Fibroblast of skin of scalp (primary cell): ENCODE results near the gene ZNF568. TPM values are rescaled to one million over a fixed set of nuclear protein-coding genes. Genes with fewer than 3 reads are reported as not detected.

Experiments used
- DNase-seq: peaks from one replicate; pipeline ENCODE4 v3.0.0-alpha.2; 2013
- polyA plus RNA-seq, 2 experiments: library from polyadenylated mRNA; unstranded; fragments of 120-200 nt; gene quantifications; one replicate each; pipeline ENCODE4 v1.2.1, GENCODE V29; 2013; ENCODE audit not compliant: insufficient read length in 2 of 2

The ZNF568 gene
- polyA plus RNA-seq (2013, experiment 1 of 2; ENCODE audit: insufficient read length) = 8.6 TPM
- polyA plus RNA-seq (2013, experiment 2 of 2; ENCODE audit: insufficient read length) = 8.9 TPM

GRCh38 chr19:36915992-36916830, at the start of gene ZNF568, which contains the start of gene ZNF829:
ZNF568 (plus strand) TSS chr19:36916332; CDS start chr19:36922771, 6,439 bp downstream.
ZNF829 (minus strand) TSS chr19:36916291; CDS start chr19:36915167, 1,124 bp downstream.
- peak; percentile 91 for DNase-seq

DNA sequence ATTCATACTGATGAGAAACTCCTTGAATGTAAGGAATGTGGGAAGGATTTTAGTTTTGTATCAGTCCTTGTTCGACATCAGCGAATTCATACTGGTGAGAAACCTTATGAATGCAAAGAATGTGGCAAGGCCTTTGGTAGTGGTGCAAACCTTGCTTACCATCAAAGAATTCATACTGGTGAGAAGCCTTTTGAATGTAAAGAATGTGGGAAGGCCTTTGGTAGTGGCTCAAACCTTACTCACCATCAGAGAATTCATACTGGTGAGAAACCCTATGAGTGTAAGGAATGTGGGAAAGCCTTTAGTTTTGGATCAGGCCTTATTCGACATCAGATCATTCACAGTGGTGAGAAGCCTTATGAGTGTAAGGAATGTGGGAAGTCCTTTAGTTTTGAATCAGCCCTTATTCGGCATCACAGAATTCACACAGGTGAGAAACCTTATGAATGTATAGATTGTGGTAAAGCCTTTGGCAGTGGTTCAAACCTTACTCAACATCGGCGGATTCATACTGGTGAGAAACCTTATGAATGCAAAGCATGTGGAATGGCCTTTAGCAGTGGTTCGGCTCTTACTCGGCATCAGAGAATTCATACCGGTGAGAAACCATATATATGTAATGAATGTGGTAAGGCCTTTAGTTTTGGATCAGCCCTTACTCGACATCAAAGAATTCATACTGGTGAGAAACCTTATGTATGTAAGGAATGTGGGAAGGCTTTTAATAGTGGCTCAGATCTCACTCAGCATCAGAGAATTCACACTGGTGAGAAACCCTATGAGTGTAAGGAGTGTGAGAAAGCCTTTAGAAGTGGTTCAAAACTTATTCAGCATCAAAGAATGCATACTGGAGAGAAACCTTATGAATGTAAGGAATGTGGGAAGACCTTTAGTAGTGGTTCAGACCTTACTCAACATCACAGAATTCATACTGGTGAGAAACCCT, 38.9 kb upstream of the ZNF568 start:
- DNase-seq = no peak

DNA sequence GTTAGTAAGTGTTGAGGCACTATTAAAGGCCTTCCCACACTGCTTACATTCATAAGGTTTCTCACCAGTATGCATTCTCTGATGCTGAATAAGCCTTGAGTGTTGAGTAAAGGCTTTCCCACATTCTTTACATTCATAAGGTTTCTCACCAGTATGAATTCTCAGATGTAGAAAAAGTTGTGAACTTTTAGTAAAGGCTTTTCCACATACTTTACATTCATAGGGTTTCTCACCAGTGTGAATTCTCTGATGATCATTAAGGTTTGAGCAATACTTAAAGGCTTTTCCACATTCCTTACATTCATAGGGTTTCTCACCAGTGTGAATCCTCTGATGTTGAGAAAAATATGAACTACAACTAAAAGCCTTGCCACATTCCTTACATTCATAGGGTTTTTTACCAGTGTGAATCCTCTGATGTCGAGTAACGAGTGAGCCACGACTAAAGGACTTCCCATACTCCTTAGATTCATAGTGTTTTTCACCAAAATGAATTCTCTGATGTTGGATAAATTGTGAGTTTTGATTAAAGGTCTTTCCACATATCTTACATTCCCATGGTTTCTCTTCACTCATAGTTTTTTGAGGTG, 24.3 kb upstream of the ZNF568 start:
- DNase-seq = no peak

- DNase-seq = no peak
Observed at GRCh38 chr19:36894849-36895383, 21.2 kb upstream of the ZNF568 start.

DNA sequence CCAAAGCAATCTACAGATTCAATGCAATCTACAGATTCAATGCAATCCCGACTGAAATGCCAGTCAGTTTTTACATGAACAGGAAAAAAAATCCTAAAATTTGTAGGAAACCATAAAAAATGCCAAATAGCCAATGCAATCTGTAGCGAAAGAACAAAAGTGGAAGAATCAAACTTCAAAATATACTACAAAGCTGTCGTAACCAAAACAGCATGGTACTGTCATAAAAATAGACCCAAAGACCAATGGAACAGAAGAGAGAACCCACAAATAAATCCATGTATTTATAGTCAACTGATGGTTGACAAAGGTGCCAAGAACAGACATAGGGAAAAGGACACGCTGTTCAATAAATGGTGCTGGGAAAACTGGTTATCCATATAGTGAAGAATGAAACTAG, 17.7 kb upstream of the ZNF568 start:
- DNase-seq = no peak

GRCh38 chr19:36916991-36917390, 859 bp downstream of the ZNF568 start:
- peak; percentile 3 for DNase-seq

DNA sequence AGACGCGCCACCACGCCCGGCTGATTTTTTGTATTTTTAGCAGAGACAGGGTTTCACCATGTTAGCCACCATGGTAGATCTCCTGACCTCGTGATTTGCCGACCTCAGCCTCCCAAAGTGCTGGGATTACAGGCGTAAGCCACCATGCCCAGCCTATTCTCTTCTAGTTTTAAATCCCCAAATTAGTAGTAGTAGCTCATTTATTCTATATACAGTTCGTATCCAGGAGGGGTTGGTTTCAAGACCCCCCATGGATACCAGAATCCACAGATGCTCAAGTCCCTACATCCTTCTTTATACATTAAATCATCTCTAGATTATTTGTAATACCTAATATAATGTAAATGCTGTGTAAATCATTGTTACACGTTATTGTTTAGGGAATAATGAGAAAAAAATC, 2.0 kb downstream of the ZNF568 start:
- DNase-seq = no peak

DNA sequence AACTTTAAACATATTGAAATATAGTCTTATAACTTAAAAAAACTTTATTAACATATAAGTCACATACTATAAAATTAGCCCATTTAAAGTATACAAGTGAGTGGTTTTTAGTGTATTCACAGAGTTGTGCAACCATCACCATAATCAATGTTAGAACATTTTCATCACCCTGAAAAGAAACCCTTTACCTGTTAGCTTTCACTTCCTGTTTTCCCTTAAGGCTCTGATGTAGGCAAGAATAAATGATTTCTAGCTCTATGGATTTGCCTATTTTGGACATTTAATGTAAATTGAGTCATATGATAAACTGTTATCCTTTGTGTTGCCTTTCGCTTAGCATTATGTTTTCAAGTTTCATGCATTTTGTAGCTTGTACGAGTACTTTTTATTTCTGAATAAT, 15.6 kb downstream of the ZNF568 start:
- DNase-seq = no peak

DNA sequence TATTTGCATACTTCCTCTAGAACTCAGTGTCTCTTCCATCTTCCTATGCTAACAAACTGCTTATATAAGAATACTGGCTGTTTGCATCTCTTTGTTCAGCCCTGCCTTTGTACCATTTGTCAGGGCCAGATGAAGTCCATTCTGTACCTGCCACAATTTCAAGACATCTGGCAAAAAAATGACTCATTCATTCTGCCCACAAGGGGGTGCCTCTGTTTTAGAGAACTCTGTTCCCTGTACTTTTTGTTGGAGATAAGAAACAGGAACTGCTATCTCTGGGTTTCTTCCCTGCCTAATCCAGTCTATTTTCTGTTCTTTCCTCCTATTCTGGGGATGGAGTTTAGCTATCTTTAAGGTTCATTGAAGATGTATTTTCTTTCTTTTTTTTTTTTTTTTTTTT, 23.0 kb downstream of the ZNF568 start:
- DNase-seq = no peak

GRCh38 chr19:36950335-36951119, 34.4 kb downstream of the ZNF568 start:
- DNase-seq = no peak

GRCh38 chr19:36962346-36962745, 46.2 kb downstream of the ZNF568 start:
- no peak for DNase-seq

- DNase-seq = no peak
Observed at GRCh38 chr19:36963280-36963679, 47.1 kb downstream of the ZNF568 start.

GRCh38 chr19:36972571-36972970, 56.4 kb downstream of the ZNF568 start:
- no peak for DNase-seq

GRCh38 chr19:36973021-36973843, 57.1 kb downstream of the ZNF568 start:
- peak; percentile 74 for DNase-seq

- DNase-seq = no peak
Observed at GRCh38 chr19:36973844-36974195, 57.7 kb downstream of the ZNF568 start.

GRCh38 chr19:36986131-36986530, 70.0 kb downstream of the ZNF568 start:
- no peak for DNase-seq

DNA sequence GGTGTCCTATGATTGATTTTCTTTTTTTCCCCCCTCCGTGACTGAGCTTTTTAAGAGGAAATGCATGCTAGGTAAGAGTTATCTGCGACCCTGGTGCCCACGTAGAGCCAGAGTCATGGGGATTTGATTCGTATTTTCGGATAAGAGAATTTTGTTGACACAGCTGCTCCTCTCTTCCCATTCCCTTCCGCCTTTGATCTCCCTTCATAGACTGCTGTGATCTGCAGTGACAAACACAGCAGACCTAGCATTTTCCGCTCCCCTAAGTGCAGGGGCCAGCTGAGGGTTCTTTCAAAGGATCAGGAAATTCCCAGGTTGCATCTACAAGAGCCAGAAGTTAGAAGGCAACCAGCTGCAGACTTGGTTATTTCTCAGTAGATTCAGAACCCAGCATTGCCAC, 70.5 kb downstream of the ZNF568 start:
- no peak for DNase-seq

- DNase-seq = no peak
Observed at GRCh38 chr19:36987091-36987490, 71.0 kb downstream of the ZNF568 start.

GRCh38 chr19:36997152-36997842, 81.2 kb downstream of the ZNF568 start:
- DNase-seq = no peak

DNA sequence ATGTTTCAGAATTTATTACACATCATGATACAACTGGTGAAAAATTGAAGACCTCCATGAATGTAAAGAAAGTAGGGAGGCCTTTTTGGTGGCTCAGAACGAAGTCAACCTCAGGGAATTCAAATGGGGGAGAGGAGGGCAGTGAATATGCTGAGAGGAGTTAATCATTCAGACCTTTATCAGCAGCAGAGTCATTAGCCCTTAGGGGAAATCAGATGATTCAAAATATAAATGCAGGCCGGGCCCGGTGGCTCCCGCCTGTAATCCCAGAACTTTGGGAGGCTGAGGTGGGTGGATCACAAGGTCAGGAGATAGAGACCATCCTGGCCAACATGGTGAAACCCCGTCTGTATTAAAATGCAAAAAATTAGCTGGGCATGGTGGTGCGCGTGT, 81.7 kb downstream of the ZNF568 start:
- DNase-seq = no peak
